ENCODE results near the gene CD34.
A peak's percentile ranks its signal among the peaks of the same experiment; 100 is the strongest.
"Not testable (repeated sequence)": the region's sequence is repeated elsewhere in the genome, so short reads cannot be mapped to it uniquely, and the experiment has no call there.

Gene CD34

GRCh38 chr1:207933205-207933800, 22.4 kb upstream of the CD34 start:
- DNase-seq (ENCODE audit: low read depth, low spot score), result no peak
- in situ Hi-C loops (cut with HindIII; ENCODE audit: low sequenced_read_pairs), result no loop called here
- TF ChIP-seq CTCF (IDR thresholded peaks at IDR 0.05; ENCODE audit: low read depth, low read length), result no peak
- no peak overlapping the region for H3K4me3 ChIP-seq (ENCODE audit: low read depth, low read length)

DNA sequence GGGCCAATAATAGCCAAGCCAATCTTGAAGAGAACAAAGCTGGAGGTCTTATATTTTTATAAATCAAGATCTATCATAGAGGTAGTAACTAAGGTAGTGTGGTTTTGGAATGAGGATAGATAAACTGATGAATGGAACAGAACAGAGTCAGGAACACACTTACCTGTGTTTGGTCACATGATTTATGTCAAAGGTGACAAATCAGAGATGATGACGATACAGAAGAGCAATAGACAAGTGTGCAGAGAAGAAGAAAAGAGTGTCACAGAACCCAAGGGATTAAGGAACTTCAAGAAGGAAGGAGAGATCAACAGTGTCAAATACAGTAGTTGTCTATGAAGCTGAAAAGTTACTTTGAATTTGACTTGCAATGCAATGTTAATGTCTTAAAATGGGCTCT, 16.1 kb upstream of the CD34 start:
- in situ Hi-C loops (cut with HindIII; ENCODE audit: low sequenced_read_pairs), result no loop called here
- no peak overlapping the region for H3K4me3 ChIP-seq (ENCODE audit: low read depth, low read length)
- no peak for DNase-seq (ENCODE audit: low read depth, low spot score)
- no peak for TF ChIP-seq CTCF (IDR thresholded peaks at IDR 0.05; ENCODE audit: low read depth, low read length)

GRCh38 chr1:207925969-207926368, 15.0 kb upstream of the CD34 start:
- in situ Hi-C loops (cut with HindIII; ENCODE audit: low sequenced_read_pairs); DNase-seq (ENCODE audit: low read depth, low spot score): not testable (repeated sequence)

DNA sequence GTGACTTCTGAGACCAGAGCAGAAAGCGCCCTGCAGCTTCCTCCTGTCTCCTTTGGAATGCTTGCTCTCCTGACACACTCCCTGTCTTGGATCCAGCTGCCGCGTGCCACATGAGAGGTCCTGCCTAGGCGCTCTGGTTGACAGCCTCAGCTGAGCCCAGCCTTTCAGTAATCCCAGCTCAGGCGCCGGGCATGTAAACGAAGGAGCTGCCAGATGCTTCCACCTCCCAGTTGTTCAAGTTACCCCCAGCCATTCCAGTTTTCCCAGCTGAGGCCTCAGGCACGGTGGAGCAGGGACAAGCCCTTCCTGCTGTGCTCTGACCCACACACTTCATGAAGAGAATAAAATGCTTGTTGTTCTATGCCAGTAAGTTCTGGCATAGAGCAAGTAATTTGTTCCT, 14.3 kb upstream of the CD34 start:
- DNase-seq (ENCODE audit: low read depth, low spot score), result peak; percentile 22
- in situ Hi-C loops (cut with HindIII; ENCODE audit: low sequenced_read_pairs), result no loop called here
- TF ChIP-seq CTCF (IDR thresholded peaks at IDR 0.05; ENCODE audit: low read depth, low read length), result no peak
- no peak overlapping the region for H3K4me3 ChIP-seq (ENCODE audit: low read depth, low read length)

More at GRCh38 chr1:207925969-207926368, 15.0 kb upstream of the CD34 start:
- H3K4me3 ChIP-seq (ENCODE audit: low read depth, low read length), result not testable (repeated sequence)

- H3K4me3 ChIP-seq (ENCODE audit: low read depth, low read length), result no peak overlapping the region
- TF ChIP-seq CTCF (IDR thresholded peaks at IDR 0.05; ENCODE audit: low read depth, low read length), result no peak
- in situ Hi-C loops (cut with HindIII; ENCODE audit: low sequenced_read_pairs), result no loop called here
- no peak for DNase-seq (ENCODE audit: low read depth, low spot score)
Observed at GRCh38 chr1:207923561-207923960, 12.6 kb upstream of the CD34 start.

DNA sequence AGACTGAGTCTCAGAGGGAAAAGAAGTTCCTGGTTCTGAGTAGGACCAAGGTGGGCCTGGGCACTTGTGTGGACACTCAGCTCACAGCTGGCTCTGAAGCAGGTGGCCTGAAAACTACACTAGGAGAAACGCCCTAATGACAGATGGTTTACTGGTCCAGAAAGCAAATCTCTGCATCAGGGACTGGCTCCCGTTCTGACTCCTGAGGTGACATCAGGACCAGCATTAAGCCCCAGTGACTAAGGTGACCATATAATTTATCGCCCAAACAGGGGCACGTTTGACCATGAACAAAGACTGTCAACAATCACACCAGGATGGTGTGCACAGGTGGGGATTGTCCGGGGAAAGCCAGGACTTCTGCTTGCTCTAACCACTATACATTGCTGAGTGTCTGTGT, 12.2 kb upstream of the CD34 start:
- in situ Hi-C loops (cut with HindIII; ENCODE audit: low sequenced_read_pairs), result no loop called here
- H3K4me3 ChIP-seq (ENCODE audit: low read depth, low read length), result no peak overlapping the region
- no peak for TF ChIP-seq CTCF (IDR thresholded peaks at IDR 0.05; ENCODE audit: low read depth, low read length)
- no peak for DNase-seq (ENCODE audit: low read depth, low spot score)

GRCh38 chr1:207922554-207922953, 11.6 kb upstream of the CD34 start:
- no peak overlapping the region for H3K4me3 ChIP-seq (ENCODE audit: low read depth, low read length)

More at GRCh38 chr1:207922554-207922953, 11.6 kb upstream of the CD34 start:
- TF ChIP-seq CTCF (IDR thresholded peaks at IDR 0.05; ENCODE audit: low read depth, low read length), result no peak
- in situ Hi-C loops (cut with HindIII; ENCODE audit: low sequenced_read_pairs), result no loop called here
- DNase-seq (ENCODE audit: low read depth, low spot score), result no peak
